ENCODE data around the gene CFAP221.

DNA sequence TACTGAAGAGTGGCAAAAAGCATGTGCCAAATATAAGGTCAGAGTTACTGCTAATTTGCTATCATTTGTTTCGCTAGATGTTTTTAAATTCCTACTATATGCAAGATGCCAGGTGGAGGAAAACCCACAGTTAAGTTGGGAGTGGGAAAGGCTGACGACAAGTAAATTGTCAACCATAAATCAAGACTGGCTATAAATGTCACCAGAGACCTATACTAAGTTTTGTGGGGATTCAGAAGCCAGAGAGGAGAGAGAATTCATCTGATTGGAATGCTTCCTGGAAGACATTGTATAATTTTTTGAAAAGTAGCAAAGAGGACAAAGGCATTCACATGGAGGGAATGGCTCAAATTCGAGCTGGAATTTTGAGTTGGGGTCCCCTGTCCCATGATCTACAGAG, 64.3 kb downstream of the CFAP221 start:
- TF ChIP-seq, protein P1, sequence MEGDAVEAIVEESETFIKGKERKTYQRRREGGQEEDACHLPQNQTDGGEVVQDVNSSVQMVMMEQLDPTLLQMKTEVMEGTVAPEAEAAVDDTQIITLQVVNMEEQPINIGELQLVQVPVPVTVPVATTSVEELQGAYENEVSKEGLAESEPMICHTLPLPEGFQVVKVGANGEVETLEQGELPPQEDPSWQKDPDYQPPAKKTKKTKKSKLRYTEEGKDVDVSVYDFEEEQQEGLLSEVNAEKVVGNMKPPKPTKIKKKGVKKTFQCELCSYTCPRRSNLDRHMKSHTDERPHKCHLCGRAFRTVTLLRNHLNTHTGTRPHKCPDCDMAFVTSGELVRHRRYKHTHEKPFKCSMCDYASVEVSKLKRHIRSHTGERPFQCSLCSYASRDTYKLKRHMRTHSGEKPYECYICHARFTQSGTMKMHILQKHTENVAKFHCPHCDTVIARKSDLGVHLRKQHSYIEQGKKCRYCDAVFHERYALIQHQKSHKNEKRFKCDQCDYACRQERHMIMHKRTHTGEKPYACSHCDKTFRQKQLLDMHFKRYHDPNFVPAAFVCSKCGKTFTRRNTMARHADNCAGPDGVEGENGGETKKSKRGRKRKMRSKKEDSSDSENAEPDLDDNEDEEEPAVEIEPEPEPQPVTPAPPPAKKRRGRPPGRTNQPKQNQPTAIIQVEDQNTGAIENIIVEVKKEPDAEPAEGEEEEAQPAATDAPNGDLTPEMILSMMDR (IDR thresholded peaks at IDR 0.05): no peak
- TF ChIP-seq POLR2A (IDR thresholded peaks at IDR 0.05) (no peak), EP300 (IDR thresholded peaks at IDR 0.05) (no peak), POLR2AphosphoS5 (IDR thresholded peaks at IDR 0.05) (no peak)

Data from gastroesophageal sphincter (tissue), 3 donors.